Activated naive CD4-positive, alpha-beta T cell treated with anti-CD3 and anti-CD28 coated beads, Interleukin-2, amount 50 U/mL, for 72 hours (primary cell): Measurements from ENCODE around the gene ARHGAP6. TPM values are rescaled to one million over a fixed set of nuclear protein-coding genes. Genes with fewer than 3 reads are reported as not detected.
A peak's percentile ranks its signal among the peaks of the same experiment; 100 is the strongest.

Experiments
- ATAC-seq, 2 donors: fragments of 150-1000 bp; cut with Tn5 transposase; 2 replicates each; pipeline ENCODE4 v1.10.0; 2021; ENCODE audit warnings: mild to moderate bottlenecking in 2 of 2, moderate library complexity in 2 of 2
- DNase-seq, 2 donors: peaks; one replicate each; pipeline ENCODE4 v3.0.0; 2021 to 2022; ENCODE audit warnings: low spot score in 2 of 2
- H3K27ac Mint-ChIP-seq, 2 donors: one replicate each; pipeline ENCODE4 v1.8.0; 2022; ENCODE audit warnings: mild to moderate bottlenecking in 2 of 2, mixed read lengths in 2 of 2
- H3K36me3 Mint-ChIP-seq, 2 donors: one replicate each; pipeline ENCODE4 v1.8.0; 2022; ENCODE audit warnings: mixed read lengths in 2 of 2
- H3K9me3 Mint-ChIP-seq, 2 donors: one replicate each; pipeline ENCODE4 v1.8.0; 2022; ENCODE audit warnings: mixed read lengths in 2 of 2
- total RNA-seq, 2 donors: library from RNA; stranded (reverse); gene quantifications; one replicate each; pipeline ENCODE4 v1.2.3, GENCODE V29; 2022

Gene ARHGAP6
- total RNA-seq, 2 donors from 2014 or later = not detected

DNA sequence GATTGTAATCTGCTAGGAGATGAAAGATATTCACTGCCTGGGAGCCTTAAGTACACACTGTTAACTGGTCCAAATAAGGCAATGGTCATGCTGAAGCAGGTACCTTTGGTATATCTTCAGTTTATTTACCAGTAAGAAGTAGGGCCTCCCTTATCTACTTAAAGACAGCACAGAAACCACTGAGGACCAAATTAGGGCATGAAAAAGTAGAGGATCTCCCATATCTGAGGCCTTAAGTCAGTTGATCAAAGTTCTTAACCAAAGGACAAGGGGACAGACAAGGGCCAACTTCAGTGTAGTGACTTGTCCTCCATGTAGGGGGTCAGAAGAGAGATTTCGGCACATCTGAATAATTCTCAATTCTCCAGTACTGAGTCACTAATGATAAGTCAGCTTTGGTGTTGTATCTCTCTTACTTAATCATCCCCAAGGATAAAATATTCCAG lies 313.4 kb downstream of the ARHGAP6 start:
- Mint-ChIP-seq H3K27ac (no peak overlapping the region), H3K9me3 (no peaks in the 10 kb centered on the region), H3K36me3 (no peaks in the 10 kb centered on the region)
- DNase-seq (no peak), ATAC-seq (no peak)

DNA sequence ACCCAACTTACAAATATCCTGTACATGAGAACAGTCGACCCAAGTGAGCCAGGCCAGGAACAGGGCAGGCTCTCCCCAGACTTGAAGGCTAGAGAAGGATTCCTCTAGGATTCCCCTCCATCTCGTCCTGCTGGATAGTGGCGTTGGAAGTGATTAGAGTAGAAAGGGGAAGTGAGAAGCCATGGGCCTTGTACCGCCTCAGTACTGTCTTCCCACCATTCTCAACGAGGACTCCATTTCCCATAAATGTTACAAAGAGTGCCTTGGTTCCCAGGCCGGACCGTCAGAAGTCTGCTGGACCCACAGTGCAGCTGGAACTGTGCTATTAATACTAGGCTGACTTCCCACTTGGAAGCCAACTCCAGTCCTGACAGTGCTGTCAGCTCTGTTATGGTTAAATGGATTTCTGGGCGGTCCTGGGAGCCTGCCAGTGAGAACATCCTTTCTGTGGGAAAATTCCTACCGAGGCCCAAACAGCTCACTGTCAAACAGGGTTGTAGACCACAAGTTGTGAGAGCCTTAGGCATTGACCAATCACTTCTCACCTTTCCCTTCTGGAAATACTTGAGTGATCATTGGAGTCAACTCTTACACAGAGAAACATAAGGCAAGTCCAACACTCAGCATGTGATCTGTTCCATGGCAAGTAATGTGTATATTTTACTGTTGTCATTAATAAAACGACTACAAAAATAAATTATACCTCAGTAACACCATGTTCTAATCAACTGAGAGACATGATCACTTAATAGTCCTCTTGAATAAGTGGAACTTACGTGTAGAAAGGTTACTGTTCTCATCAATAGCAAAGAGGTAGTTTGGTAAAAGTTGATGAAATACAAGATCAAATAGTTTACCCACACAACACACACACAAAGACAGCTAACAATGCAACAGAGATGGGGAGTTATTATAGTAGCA lies 314.1 kb downstream of the ARHGAP6 start:
- Mint-ChIP-seq H3K9me3 (no peaks in the 10 kb centered on the region), H3K27ac (no peak overlapping the region), H3K36me3 (no peaks in the 10 kb centered on the region)
- no peak for ATAC-seq
- no peak for DNase-seq

DNA sequence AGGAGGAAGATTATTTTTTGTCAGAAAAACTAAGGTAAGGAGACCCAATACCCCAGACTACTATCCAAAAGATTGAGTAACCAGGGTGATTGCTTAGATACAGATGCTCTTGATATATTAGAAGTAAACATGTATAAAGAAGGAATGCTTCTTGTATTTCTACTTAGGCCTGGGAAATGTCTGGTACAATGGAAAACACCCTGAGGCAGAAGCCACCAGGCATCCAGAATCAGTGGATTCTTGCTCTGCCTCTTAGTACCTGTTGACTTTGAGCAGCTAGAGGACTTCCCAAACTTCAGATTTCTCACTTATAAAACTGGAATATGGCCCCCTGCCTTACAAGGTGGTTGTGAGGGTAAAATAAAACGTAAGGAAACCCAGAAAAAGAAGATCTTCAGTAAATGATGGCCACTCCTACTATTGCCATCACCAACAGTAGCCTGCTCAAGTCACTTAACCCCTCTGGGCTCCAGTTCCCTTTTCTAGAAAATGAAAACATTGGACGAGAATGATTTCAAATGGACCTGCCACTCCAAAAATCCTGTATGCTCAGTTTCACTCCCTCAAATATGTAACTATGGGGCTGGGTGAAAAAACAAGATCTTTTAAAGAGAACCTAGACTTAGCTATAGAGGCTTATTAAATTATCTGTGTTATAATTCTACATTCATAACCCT lies 315.9 kb downstream of the ARHGAP6 start:
- DNase-seq (no peak), ATAC-seq (no peak)
- Mint-ChIP-seq H3K9me3 (no peaks in the 10 kb centered on the region), H3K27ac (no peak overlapping the region), H3K36me3 (no peaks in the 10 kb centered on the region)

DNA sequence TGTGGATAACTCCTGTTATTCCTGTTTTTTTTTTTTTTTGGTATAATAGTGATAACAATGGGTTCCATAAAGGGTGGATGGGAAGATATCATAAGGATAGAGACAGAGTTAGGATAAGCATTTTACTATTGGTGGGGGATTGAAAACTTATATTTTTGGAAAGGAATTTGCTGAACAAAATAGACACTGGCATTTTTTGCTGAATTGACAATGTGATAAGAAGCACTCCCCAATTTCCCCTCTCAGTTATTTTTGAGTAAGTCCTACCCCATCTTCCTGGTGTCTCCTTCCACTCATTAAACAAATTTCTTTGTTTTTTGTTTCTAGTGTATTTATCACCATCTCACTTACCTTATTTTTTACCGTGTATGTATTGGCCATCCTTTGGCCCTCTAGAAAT lies 316.7 kb downstream of the ARHGAP6 start:
- no peak for DNase-seq
- H3K9me3 Mint-ChIP-seq = no peaks in the 10 kb centered on the region
- H3K27ac Mint-ChIP-seq = no peak overlapping the region
- H3K36me3 Mint-ChIP-seq = no peaks in the 10 kb centered on the region
- no peak for ATAC-seq

DNA sequence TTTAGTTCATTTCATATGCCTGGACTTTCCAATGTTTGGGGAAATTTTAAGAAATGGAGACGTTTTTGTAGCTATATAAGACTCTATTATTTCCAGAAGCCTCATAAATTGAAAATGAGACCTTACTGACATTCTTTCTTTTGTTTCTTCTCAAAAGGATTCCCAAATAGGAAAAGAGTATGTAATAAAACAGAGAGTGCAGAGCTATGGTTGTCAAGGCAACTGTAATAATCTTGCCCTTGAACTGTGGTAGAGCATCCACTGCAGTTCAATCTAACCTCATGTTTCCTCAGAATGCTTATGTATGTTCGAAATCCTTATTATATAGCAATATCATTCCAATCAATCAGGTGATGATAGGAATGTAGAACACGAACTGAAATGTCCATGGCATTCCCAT lies 318.4 kb downstream of the ARHGAP6 start:
- DNase-seq = no peak
- H3K27ac Mint-ChIP-seq = no peak overlapping the region
- no peak for ATAC-seq
- H3K36me3 Mint-ChIP-seq = no peaks in the 10 kb centered on the region
- H3K9me3 Mint-ChIP-seq = no peaks in the 10 kb centered on the region

DNA sequence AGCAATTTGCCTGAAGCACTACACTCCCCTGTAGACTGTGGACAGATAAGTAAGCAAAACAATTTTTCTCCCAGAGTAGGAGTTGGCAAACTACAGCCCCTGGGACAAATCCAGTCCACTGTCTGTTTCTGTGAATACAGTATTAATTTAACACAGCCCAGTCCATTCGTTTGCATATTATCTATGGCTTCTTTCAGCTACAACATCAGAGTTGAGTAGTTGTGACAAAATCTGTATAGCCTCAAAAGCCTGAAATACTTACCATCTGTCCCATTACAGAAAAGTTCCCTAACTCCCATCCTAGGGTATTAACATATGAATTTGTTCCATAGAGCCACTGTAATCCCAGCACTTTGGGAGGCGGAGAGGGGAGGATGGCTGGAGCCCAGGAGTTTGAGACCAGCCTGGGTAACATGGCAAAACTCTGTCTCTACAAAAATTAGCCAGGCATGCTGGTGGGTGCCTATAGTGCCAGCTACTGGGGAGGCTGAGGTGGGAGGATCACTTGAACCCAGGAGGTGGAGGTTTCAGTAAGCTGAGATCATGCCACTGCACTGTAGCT lies 319.5 kb downstream of the ARHGAP6 start:
- no peak overlapping the region for H3K27ac Mint-ChIP-seq
- H3K36me3 Mint-ChIP-seq = no peaks in the 10 kb centered on the region
- H3K9me3 Mint-ChIP-seq = no peaks in the 10 kb centered on the region
- ATAC-seq (no peak), DNase-seq (no peak)

DNA sequence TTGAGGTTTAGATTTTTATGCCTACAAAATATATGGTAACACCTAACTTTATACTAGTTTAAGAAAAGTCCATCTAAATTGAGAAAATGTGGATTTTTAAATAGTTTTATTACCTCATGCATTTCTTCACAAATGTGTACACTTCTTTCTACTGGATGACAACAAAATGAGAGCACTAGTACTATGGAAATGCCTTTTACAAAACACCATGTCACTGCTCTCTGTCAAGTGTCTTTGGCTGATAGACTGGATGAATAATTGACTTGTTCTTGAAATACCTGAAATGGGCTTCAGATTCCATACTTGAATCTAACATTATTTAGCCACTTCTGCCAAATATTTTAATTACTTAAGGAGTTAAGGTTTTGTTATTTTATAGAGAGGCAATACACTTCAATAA lies 323.0 kb downstream of the ARHGAP6 start:
- ATAC-seq = no peak
- Mint-ChIP-seq H3K36me3 (no peaks in the 10 kb centered on the region), H3K27ac (no peak overlapping the region), H3K9me3 (no peaks in the 10 kb centered on the region)
- DNase-seq = no peak

DNA sequence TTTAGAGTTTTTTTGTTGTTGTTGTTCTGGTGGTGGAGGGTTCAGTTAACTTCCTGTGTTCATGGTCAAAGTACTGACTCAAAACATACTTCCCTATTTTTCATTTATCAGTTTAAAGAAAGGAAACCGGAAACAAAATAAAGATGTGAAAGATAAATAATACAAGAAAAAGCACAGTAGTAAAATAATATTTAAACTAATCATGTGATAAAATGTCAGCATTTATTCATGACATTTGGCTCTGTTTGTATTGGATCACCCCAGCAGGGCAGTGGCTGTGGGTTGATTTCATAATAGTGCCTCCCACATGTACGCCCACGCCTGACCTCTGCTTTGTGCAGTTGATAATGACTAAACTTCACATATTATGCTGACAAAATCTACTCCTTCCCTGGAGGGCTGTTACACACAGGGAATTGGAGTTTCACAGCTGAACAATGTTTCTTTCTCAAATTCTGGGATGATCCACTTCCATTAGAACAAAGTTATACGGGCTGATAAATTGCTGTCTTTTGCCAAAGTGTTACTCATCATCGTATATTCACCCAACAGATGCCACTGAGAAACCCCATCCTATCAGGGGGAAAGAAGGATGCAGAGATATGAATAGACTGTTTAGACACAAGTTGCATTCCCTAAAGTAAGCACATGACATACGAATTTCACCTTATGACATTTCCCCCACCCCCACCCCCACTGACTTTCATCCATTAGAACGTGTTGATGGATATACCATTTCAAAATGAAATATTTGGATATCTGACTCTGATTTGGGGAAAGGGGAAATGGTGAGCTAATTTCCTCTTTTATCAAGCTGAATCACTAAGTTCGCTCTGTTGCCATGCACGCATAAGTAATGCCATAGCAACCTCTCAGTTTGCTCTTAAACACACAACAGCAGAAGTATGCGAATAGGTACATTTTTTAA lies 324.2 kb downstream of the ARHGAP6 start:
- Mint-ChIP-seq H3K9me3 (no peaks in the 10 kb centered on the region), H3K27ac (no peak overlapping the region), H3K36me3 (no peaks in the 10 kb centered on the region)
- ATAC-seq (no peak), DNase-seq (no peak)

DNA sequence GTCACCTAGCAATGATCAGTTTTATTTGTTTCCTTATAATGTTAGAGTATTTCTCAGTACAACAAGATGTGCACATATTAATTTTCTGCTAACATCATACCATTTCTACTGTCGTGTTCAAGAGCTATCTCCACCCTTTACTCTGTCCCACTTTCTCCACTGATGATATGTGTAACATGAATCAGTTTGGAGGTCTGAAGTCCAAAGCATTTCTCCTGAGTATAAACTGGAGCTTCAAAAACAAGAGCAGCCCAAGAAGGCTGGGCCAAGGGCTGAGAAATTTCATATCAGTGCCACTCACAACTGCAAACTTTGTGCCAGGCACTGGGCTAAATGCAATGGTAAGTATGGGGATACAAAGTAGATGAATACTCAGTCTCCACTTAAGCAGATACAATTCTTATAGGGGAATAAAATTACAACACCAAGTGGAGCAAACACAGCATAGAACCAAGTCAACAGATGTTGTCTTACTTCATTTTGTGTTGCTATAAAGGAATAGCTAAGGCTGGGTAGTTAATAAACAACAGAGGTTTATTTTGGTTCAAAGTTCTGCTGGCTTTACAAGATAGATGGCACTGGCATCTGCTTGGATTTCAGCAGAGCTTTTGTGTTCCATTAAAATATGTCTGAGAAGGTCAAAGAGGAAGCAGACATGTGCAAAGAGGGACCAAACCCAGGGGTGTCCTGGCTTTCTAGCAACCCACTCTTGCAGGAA lies 328.3 kb downstream of the ARHGAP6 start:
- H3K36me3 Mint-ChIP-seq = no peaks in the 10 kb centered on the region
- no peak for ATAC-seq
- DNase-seq = no peak
- H3K9me3 Mint-ChIP-seq = no peaks in the 10 kb centered on the region
- H3K27ac Mint-ChIP-seq = no peak overlapping the region

DNA sequence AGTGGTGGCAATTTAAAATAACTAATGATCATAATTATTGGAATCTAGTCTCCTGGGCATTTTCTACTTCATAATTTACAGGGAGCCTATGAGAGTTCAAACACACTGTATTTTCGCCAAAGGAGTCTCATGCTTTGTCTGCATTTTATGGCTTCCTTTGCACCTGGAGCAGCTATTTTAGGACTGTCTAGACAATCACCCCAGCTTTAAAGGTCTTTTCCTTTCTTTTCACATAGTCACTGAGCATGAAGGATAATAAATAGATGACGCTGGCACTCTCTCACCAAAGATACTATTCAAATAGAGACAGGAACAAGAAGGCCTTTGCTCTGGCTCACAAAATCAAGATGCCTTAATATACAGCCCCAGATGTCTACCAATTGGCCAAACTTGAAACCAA lies 329.5 kb downstream of the ARHGAP6 start:
- Mint-ChIP-seq H3K36me3 (no peaks in the 10 kb centered on the region), H3K27ac (no peak overlapping the region), H3K9me3 (no peaks in the 10 kb centered on the region)
- ATAC-seq = no peak
- DNase-seq = no peak

DNA sequence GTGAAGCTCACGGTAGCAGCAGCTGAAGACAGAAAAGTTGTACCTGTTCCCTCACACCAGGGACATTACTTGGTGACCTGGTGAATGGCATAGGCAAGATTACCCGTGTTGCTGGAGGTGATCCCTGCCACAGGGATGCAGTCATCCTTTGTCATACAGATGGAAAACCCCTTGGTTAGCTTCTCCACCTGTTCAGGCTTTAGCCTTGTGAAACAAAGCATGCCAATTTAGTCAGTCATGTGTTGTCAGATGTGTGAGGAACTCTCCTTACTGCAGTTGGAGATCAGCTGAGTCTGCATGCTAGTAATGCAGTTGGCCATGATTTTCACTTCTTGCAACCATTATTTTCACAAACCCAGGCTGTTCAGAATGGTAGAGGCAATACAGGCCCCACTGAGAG lies 331.6 kb downstream of the ARHGAP6 start:
- no peak overlapping the region for H3K27ac Mint-ChIP-seq
- no peak for DNase-seq
- no peaks in the 10 kb centered on the region for H3K36me3 Mint-ChIP-seq
- no peak for ATAC-seq
- H3K9me3 Mint-ChIP-seq = no peaks in the 10 kb centered on the region

DNA sequence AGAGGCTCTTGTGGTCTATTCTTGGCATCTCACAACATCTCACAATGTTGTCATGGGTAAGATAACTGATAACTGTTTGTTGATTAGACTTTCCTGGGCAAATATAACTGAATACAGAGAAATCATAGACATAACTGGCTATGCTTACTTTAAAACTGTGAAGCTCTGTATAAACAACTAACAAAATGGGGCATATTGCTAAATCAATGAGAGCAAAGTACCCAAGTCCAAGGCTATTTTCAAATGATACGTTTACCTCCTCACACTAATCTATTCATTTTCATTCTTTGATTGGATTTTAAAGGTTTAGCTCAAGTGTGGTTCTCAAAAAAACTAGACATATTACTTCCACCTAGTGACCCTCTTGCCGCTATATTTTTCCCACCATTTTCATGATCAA lies 333.9 kb downstream of the ARHGAP6 start:
- no peak for DNase-seq
- no peak for ATAC-seq
- Mint-ChIP-seq H3K9me3 (no peaks in the 10 kb centered on the region), H3K36me3 (no peaks in the 10 kb centered on the region), H3K27ac (peak overlapping the region in 1 of 2 donors; percentile 10)

DNA sequence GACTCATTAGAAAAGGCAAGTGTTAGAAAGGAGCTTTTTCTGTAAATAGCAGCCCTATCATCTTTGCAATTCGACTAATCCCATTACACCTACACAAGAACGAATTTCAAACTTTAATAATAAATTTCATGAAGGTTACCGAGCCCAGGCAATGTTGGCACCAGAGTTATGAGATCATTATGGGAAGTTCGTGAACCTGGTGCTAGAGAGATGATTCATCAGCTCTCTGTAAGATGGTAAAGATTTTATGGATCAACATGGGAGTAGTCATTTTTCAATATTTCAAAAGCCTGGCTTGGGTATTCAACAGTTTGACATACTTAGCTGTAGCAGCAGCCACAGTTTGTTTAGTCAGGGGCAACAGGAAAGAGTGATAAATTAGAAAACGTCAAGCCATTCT lies 336.7 kb downstream of the ARHGAP6 start:
- no peaks in the 10 kb centered on the region for H3K9me3 Mint-ChIP-seq
- ATAC-seq (no peak), DNase-seq (no peak)
- no peaks in the 10 kb centered on the region for H3K36me3 Mint-ChIP-seq
- H3K27ac Mint-ChIP-seq = no peak overlapping the region

DNA sequence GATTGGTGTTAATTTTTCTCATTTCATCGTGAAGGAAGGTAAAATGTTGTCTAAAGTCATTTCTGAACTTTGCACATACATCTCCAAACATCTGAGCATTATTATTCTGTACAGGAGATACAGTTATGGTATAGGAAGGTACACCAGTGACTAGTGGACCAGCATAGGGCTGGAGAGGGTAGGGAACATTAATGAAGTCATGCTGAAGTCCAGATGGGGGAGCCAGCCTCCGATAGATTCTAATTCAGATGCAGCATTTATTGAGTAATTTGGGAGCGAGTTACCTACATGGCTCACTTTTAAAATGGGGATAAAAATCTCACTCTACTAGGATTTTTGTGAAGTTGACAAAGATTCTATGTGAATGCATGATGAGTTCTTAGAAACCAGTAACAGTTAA lies 337.6 kb downstream of the ARHGAP6 start:
- H3K36me3 Mint-ChIP-seq = no peaks in the 10 kb centered on the region

DNA sequence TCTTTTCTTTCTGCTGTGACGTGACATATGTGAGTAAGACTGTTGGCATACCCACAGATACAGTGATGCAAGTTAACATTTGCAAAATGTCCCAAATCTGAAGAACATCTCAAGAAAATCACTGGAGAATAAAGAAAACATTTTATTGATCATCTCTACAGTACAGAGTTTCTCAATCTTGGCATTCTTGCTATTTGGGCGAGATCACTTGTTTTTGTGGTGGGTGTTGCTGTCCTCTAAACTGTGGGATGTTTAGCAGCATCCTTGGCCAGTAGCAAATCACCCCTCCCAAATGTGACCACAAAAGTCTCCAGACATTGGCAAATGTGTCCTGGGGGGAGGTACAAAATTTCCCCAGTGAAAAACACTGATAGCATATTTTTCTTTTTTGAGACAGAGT lies 343.7 kb downstream of the ARHGAP6 start:
- no peak overlapping the region for H3K27ac Mint-ChIP-seq
- H3K9me3 Mint-ChIP-seq = no peaks in the 10 kb centered on the region
- no peaks in the 10 kb centered on the region for H3K36me3 Mint-ChIP-seq
- DNase-seq (no peak), ATAC-seq (no peak)

More for the DNA sequence above, 337.6 kb downstream of the ARHGAP6 start:
- Mint-ChIP-seq H3K9me3 (no peaks in the 10 kb centered on the region), H3K27ac (no peak overlapping the region)
- ATAC-seq = no peak
- no peak for DNase-seq
